ENCODE measurements around the gene CLMN. TPM values are rescaled to one million over a fixed set of nuclear protein-coding genes. Genes with fewer than 3 reads are reported as not detected.
A peak's percentile ranks its signal among the peaks of the same experiment; 100 is the strongest.

CLMN gene
- total RNA-seq, 4 donors from 2014 or later, result 6.5 to 10.0 (median 7.9) TPM

DNA sequence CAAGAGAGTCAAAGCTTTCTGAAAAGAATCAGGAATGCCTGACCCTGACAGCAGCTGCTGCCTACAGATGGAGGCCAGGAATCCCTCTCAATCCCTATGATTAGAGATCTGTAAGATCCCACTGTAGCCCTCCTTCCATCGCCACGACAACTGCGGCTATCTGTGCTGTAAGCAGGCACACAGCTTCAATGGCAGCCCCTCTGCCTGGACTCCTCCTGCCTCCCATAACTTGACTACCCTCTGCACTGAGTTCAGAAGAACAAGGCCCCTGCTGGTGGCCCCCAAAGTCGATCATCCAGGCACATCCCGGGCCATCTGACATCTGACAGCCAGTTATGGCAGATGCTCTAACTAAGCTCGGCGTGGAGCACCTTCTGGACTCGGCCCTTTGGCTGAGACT lies 2.9 kb downstream of the CLMN start:
- WGBS, result 79% methylated on average over 8 of the region's 8 CpGs
- H3K4me3 ChIP-seq, result no peak overlapping the region
- H3K27ac ChIP-seq (replicated peaks in 1 of 4), result peak overlapping the region in 2 of 4 donors; percentile 10 to 46
- H3K4me1 ChIP-seq, result peaks cover 27 to 54% (median 48%) of the 10 kb centered on the region in 4 donors
- intact Hi-C loops (cut with DNase I), result no loop called here
- TF ChIP-seq CTCF (IDR thresholded peaks at IDR 0.05) (no peak), POLR2AphosphoS5 (IDR thresholded peaks at IDR 0.05) (no peak), EP300 (IDR thresholded peaks at IDR 0.05) (no peak)
- DNase-seq (ENCODE audit: extremely low spot score), result no peak
- no peaks in the 10 kb centered on the region for H3K9me3 ChIP-seq
- H3K27me3 ChIP-seq, result no peaks in the 10 kb centered on the region
- no peaks in the 10 kb centered on the region for H3K36me3 ChIP-seq

GRCh38 chr14:95315579-95315978 lies 4.1 kb downstream of the CLMN start:
- intact Hi-C loops (cut with DNase I), result no loop called here
- no peaks in the 10 kb centered on the region for H3K27me3 ChIP-seq
- WGBS, result 83% methylated on average over 7 of the region's 7 CpGs
- H3K27ac ChIP-seq (replicated peaks in 1 of 4), result peak overlapping the region; percentile 28 to 59 (median 40)
- TF ChIP-seq EP300 (IDR thresholded peaks at IDR 0.05) (no peak), POLR2AphosphoS5 (IDR thresholded peaks at IDR 0.05) (no peak), POLR2A (IDR thresholded peaks at IDR 0.05; ENCODE audit: low read depth) (no peak), CTCF (IDR thresholded peaks at IDR 0.05) (no peak)
- no peak for DNase-seq (ENCODE audit: extremely low spot score)
- H3K36me3 ChIP-seq, result no peaks in the 10 kb centered on the region
- no peaks in the 10 kb centered on the region for H3K9me3 ChIP-seq
- no peak overlapping the region for H3K4me3 ChIP-seq
- H3K4me1 ChIP-seq, result peaks cover 35 to 49% (median 43%) of the 10 kb centered on the region in 4 donors

- TF ChIP-seq POLR2A (IDR thresholded peaks at IDR 0.05; ENCODE audit: low read depth), result no peak
- no peak overlapping the region for H3K4me3 ChIP-seq
- no peak for DNase-seq (ENCODE audit: extremely low spot score)
- 86% methylated on average over 1 of the region's 6 CpGs for WGBS
- H3K4me1 ChIP-seq, result peaks cover 34 to 45% (median 39%) of the 10 kb centered on the region in 4 donors
- peak overlapping the region; percentile 33 to 59 (median 48) for H3K27ac ChIP-seq (replicated peaks in 1 of 4)
- intact Hi-C loops (cut with DNase I), result no loop called here
- H3K36me3 ChIP-seq, result no peaks in the 10 kb centered on the region
- H3K9me3 ChIP-seq, result no peaks in the 10 kb centered on the region
- H3K27me3 ChIP-seq, result no peaks in the 10 kb centered on the region
Observed at GRCh38 chr14:95315156-95315555, 4.6 kb downstream of the CLMN start.

DNA sequence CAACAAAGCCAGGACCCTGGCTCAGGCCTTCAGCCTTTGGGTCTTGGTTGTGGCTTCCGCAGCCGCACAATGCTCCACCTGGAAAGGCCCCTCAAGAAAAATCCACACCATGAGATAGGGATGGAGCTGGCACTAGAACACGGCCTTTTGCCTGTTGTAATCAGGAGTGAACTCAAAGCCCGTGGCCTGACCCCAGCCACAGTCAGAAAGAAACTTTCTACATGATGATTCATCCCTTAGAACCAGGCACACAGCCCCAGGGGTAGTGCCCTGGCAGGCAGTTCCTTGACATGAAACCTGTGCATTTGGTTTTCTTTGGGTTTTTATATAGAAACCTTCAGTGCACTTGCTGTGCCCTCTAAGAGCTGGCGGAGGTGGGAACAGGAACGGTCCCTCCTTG lies 5.1 kb downstream of the CLMN start:
- TF ChIP-seq CTCF (IDR thresholded peaks at IDR 0.05), result no peak
- TF ChIP-seq POLR2A (IDR thresholded peaks at IDR 0.05; ENCODE audit: low read depth), result no peak
- TF ChIP-seq POLR2AphosphoS5 (IDR thresholded peaks at IDR 0.05), result no peak
- TF ChIP-seq EP300 (IDR thresholded peaks at IDR 0.05), result no peak
- Histone ChIP-seq H3K27me3 (no peaks in the 10 kb centered on the region), H3K36me3 (no peaks in the 10 kb centered on the region), H3K9me3 (no peaks in the 10 kb centered on the region), H3K4me3 (no peak overlapping the region), H3K27ac (replicated peaks in 1 of 4) (peak overlapping the region; percentile 46 to 61 (median 54)), H3K4me1 (peaks cover 33 to 44% (median 38%) of the 10 kb centered on the region in 4 donors)
- intact Hi-C loops (cut with DNase I), result no loop called here
- 78% methylated on average over 6 of the region's 6 CpGs for WGBS
- DNase-seq (ENCODE audit: extremely low spot score), result no peak

DNA sequence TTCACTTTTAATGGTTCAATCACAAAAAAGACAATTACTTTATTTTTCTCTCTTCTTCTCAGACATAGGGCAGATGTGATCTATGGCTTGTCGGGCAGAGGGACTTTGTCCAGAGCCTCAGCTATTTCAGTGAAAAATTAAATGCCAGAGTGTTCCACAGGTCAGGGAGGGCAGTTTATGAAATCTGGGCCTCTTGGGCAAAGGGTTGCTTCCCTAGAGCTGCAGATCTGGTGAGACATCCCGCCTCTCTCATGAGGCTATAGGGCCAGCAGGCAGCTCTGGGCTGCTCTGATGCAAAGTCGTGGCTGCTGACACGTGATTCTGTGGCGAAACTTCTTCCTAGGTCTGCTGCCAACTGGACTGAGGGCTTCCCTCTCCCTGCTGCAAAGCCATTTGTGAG lies 6.0 kb downstream of the CLMN start:
- TF ChIP-seq CTCF (IDR thresholded peaks at IDR 0.05) (no peak), EP300 (IDR thresholded peaks at IDR 0.05) (no peak), POLR2AphosphoS5 (IDR thresholded peaks at IDR 0.05) (peak; percentile 50), POLR2A (IDR thresholded peaks at IDR 0.05; ENCODE audit: low read depth) (no peak)
- no peaks in the 10 kb centered on the region for H3K9me3 ChIP-seq
- no peak overlapping the region for H3K4me3 ChIP-seq
- no peaks in the 10 kb centered on the region for H3K27me3 ChIP-seq
- H3K27ac ChIP-seq (replicated peaks in 1 of 4), result peak overlapping the region; percentile 41 to 61 (median 54)
- H3K36me3 ChIP-seq, result no peaks in the 10 kb centered on the region
- peaks cover 28 to 42% (median 31%) of the 10 kb centered on the region in 4 donors for H3K4me1 ChIP-seq
- no peak for DNase-seq (ENCODE audit: extremely low spot score)
- intact Hi-C loops (cut with DNase I), result no loop called here
- 69% methylated on average over 5 of the region's 5 CpGs for WGBS

Measured in esophagus muscularis mucosa (tissue), 4 donors.